MCF 10A (cell line): ENCODE results near the gene SVOPL. TPM values are rescaled to one million over a fixed set of nuclear protein-coding genes. Genes with fewer than 3 reads are reported as not detected.

Experiments used
- BruUV-seq: library from RNA; stranded (reverse); fragments of 400-500 nt; replicated peaks from 2 replicates; lab custom pipeline; 2021; lab: Mats Ljungman, UMichigan
- CTCF ChIA-PET: fragments of 300-600 bp; sonication (Branson Sonifier 250); formaldehyde crosslinking; extraction: SDS; loops from one replicate; lab custom pipeline; 2021; ENCODE audit warnings: antibody characterized with exemption, inconsistent platforms; lab: Yijun Ruan, JAX
- POLR2A ChIA-PET: fragments of 300-600, 350-650 bp; sonication (Branson Sonifier 250); formaldehyde crosslinking; extraction: SDS; loops from one replicate; lab custom pipeline; 2020; ENCODE audit warnings: antibody characterized with exemption, inconsistent platforms; lab: Yijun Ruan, JAX
- DNase-seq: peaks from one replicate; pipeline ENCODE4 v3.0.0-alpha.2; 2018; ENCODE audit not compliant: unreplicated experiment
- H3K27ac Mint-ChIP-seq: one replicate; pipeline ENCODE4 v1.8.0; 2022; ENCODE audit warnings: mild to moderate bottlenecking, low read depth, mixed read lengths; ENCODE audit not compliant: unreplicated experiment
- H3K27me3 Mint-ChIP-seq: one replicate; pipeline ENCODE4 v1.8.0; 2022; ENCODE audit warnings: mixed read lengths; ENCODE audit not compliant: insufficient read depth, unreplicated experiment
- H3K36me3 Mint-ChIP-seq: one replicate; pipeline ENCODE4 v1.8.0; 2022; ENCODE audit warnings: mild to moderate bottlenecking, moderate library complexity, mixed read lengths; ENCODE audit not compliant: insufficient read depth, unreplicated experiment
- H3K4me1 Mint-ChIP-seq: one replicate; pipeline ENCODE4 v1.8.0; 2022; ENCODE audit warnings: mixed read lengths; ENCODE audit not compliant: insufficient read depth, unreplicated experiment
- H3K4me3 Mint-ChIP-seq: one replicate; pipeline ENCODE4 v1.8.0; 2022; ENCODE audit warnings: mild to moderate bottlenecking, moderate library complexity, mixed read lengths; ENCODE audit not compliant: unreplicated experiment
- H3K9me3 Mint-ChIP-seq: one replicate; pipeline ENCODE4 v1.8.0; 2022; ENCODE audit warnings: mixed read lengths; ENCODE audit not compliant: unreplicated experiment
- intact Hi-C: fragments of 100-400 bp; cut with micrococcal nuclease; formaldehyde crosslinking; loops from 2 replicates; pipeline ENCODE4 v1.14.1; 2022
- total RNA-seq: library from RNA; stranded (reverse); gene quantifications from 2 replicates; pipeline ENCODE4 v1.2.3, GENCODE V29; 2022
- TF ChIP-seq, protein P1 (sequence below): fragments of 200-600 bp; IDR thresholded peaks from one replicate; pipeline ENCODE4 v1.8.0; 2022; ENCODE audit warnings: antibody characterized with exemption, mild to moderate bottlenecking; ENCODE audit not compliant: unreplicated experiment

Gene SVOPL
- total RNA-seq, 1 experiment from 2014 or later: not detected

DNA sequence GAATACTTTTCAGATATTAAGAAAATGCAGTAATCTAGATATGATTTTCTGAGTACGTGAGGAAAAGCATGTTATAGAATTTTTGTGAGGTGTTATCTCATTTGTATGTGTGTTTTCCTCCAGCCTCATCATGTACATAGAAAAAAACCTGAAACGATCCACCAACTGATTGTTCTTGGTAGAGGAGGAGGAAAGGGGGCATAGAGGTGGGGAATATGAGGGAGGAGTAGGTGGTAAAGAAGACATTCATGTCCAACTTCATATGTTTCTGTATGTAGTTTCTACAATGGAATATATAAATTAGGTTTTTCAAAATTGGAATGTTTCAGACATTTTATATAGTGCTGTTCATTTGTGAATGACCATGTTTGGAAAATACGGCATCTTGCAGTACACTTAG, 131.7 kb downstream of the SVOPL start:
- no TSS peak for BruUV-seq
- TF ChIP-seq, protein P1, sequence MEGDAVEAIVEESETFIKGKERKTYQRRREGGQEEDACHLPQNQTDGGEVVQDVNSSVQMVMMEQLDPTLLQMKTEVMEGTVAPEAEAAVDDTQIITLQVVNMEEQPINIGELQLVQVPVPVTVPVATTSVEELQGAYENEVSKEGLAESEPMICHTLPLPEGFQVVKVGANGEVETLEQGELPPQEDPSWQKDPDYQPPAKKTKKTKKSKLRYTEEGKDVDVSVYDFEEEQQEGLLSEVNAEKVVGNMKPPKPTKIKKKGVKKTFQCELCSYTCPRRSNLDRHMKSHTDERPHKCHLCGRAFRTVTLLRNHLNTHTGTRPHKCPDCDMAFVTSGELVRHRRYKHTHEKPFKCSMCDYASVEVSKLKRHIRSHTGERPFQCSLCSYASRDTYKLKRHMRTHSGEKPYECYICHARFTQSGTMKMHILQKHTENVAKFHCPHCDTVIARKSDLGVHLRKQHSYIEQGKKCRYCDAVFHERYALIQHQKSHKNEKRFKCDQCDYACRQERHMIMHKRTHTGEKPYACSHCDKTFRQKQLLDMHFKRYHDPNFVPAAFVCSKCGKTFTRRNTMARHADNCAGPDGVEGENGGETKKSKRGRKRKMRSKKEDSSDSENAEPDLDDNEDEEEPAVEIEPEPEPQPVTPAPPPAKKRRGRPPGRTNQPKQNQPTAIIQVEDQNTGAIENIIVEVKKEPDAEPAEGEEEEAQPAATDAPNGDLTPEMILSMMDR: no peak
- Mint-ChIP-seq H3K4me1 (no peaks in the 10 kb centered on the region), H3K27ac (peak overlapping the region; percentile 35), H3K9me3 (peaks cover 16% of the 10 kb centered on the region), H3K4me3 (no peak overlapping the region), H3K27me3 (no peaks in the 10 kb centered on the region), H3K36me3 (peaks cover 54% of the 10 kb centered on the region)
- CTCF ChIA-PET: no interaction called here
- no peak for DNase-seq
- intact Hi-C loops: no loop called here
- POLR2A ChIA-PET: no interaction called here

DNA sequence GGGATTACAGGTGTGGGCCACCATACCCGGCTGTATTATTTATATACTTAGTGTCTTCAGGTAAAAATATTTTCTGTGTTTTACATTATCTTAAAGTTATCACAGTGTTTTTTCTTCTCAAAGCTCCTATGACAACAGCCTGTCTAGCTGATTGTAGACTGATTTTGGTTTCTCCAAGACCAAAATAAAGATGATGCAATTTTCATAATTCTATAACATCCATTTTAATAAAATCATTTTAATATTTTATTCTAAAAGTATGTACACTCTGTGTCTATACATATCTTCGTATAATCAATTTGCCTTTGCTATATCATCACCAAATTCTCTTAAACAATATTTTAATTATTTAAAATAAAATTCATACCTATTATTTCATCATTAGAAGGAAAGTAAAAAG, 132.5 kb downstream of the SVOPL start:
- Mint-ChIP-seq H3K27me3 (no peaks in the 10 kb centered on the region), H3K36me3 (peaks cover 61% of the 10 kb centered on the region), H3K4me3 (no peak overlapping the region), H3K9me3 (peaks cover 21% of the 10 kb centered on the region), H3K27ac (no peak overlapping the region), H3K4me1 (no peaks in the 10 kb centered on the region)
- DNase-seq: no peak
- intact Hi-C loops: no loop called here
- CTCF ChIA-PET: interaction anchor here (0.6 kb wide), 2 partner anchors 409 to 501 kb away, joined by 3 read pairs; no protein-coding TSS in a partner anchor
- POLR2A ChIA-PET: no interaction called here
- TF ChIP-seq, protein P1: no peak
- BruUV-seq: no TSS peak

DNA sequence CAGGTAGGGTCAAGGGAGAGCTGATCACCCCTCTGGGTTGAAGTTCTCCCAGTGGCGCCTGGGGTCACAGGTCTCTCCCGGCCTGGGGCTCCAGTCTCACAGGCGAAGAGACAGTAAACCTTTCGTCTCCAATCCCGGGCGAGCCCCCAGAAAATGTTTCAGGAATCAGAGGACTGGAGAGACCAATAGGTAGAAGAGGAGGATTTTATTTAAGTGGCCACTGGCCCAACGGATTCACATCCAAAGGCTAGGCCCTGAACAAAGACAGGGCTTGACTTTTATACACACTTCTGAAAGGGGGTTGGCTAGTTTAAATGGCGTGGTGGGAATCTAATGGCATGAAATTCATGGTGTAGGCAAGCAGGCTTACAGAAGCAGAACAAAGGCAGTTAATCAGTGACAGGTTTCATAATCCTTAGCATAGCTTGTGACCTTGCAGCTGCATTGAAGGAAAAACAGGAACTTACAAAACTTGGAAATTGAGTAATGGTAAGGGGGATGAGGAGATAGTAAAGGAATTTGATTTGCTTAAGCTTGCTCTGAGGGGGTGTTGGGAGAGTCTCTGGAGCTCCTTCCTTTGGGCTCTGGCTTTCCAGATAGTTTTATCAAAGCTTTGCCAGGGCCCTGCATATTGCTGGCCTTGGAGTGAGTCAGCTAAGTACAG, 135.6 kb downstream of the SVOPL start:
- Mint-ChIP-seq H3K9me3 (peaks cover 28% of the 10 kb centered on the region), H3K27me3 (no peaks in the 10 kb centered on the region), H3K36me3 (peaks cover 58% of the 10 kb centered on the region), H3K4me1 (no peaks in the 10 kb centered on the region), H3K4me3 (no peak overlapping the region), H3K27ac (no peak overlapping the region)
- peak; percentile 6 for DNase-seq
- TF ChIP-seq, protein P1: no peak
- intact Hi-C loops: no loop called here
- CTCF ChIA-PET: interaction anchor here (0.6 kb wide), 1 partner anchor 15 kb away, joined by 3 read pairs; no protein-coding TSS in a partner anchor
- POLR2A ChIA-PET: no interaction called here
- BruUV-seq: no TSS peak

DNA sequence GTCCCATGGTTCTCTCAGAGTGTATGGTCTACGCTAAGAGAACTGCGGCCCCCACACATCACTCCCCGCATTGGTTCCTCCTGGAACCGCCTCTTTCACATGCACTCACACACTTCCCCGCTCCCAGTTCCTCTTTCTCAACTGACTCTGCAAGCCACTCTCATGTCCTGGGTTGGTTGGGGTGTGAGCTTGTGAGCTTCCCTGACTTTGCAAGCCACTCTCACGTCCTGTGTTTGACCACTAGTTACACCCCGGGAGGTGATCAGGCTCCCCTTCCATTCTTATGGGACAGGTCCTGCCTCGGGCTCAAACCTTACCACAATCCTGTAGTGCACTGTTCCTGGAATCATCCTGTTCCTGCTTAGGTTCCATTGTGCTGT, 136.1 kb downstream of the SVOPL start:
- CTCF ChIA-PET: interaction anchor here (0.6 kb wide), 1 partner anchor 106 kb away, joined by 9 read pairs; no protein-coding TSS in a partner anchor
- intact Hi-C loops: no loop called here
- no peak overlapping the region for H3K27ac Mint-ChIP-seq

More for the DNA sequence above, 136.1 kb downstream of the SVOPL start:
- no TSS peak for BruUV-seq
- DNase-seq: no peak
- POLR2A ChIA-PET: no interaction called here
- Mint-ChIP-seq H3K36me3 (peaks cover 56% of the 10 kb centered on the region), H3K27me3 (no peaks in the 10 kb centered on the region), H3K4me1 (no peaks in the 10 kb centered on the region), H3K9me3 (peaks cover 28% of the 10 kb centered on the region), H3K4me3 (peak overlapping the region; percentile 25)
- TF ChIP-seq, protein P1: no peak
